WTC11 (cell line): ENCODE data around the gene SLC24A3. TPM values are rescaled to one million over a fixed set of nuclear protein-coding genes. Genes with fewer than 3 reads are reported as not detected.

Source experiments
- ATAC-seq: fragments of 200-7000 bp; cut with Tn5 transposase; 2 replicates; pipeline ENCODE4 v1.10.0; 2021; ENCODE audit warnings: mild to moderate bottlenecking, moderate library complexity
- CTCF ChIA-PET: fragments of 300-600 bp; sonication (Branson Sonifier 250); formaldehyde crosslinking; loops from one replicate; lab custom pipeline; 2021; ENCODE audit warnings: antibody characterized with exemption; lab: Charles Lee
- POLR2A ChIA-PET: fragments of 350-600 bp; sonication (Branson Sonifier 250); formaldehyde crosslinking; loops from one replicate; lab custom pipeline; 2021; ENCODE audit warnings: antibody characterized with exemption; lab: Charles Lee
- DNase-seq: peaks from one replicate; pipeline ENCODE4 v3.0.0; 2021; ENCODE audit warnings: low spot score
- H3K27ac Mint-ChIP-seq: 2 replicates; pipeline ENCODE4 v1.8.0; 2021; ENCODE audit warnings: mixed read lengths
- H3K27me3 Mint-ChIP-seq: 2 replicates; pipeline ENCODE4 v1.8.0; 2021; ENCODE audit warnings: low read depth, mild to moderate bottlenecking, moderate library complexity, mixed read lengths
- H3K36me3 Mint-ChIP-seq: 2 replicates; pipeline ENCODE4 v1.8.0; 2021; ENCODE audit warnings: mixed read lengths
- H3K4me1 Mint-ChIP-seq: 2 replicates; pipeline ENCODE4 v1.8.0; 2022; ENCODE audit warnings: mixed read lengths
- H3K4me3 Mint-ChIP-seq: 2 replicates; pipeline ENCODE4 v1.8.0; 2021; ENCODE audit warnings: mild to moderate bottlenecking, moderate library complexity, mixed read lengths
- H3K9me3 Mint-ChIP-seq: 2 replicates; pipeline ENCODE4 v1.8.0; 2021; ENCODE audit warnings: mixed read lengths
- CREM ChIP-seq: sonication (generic); formaldehyde crosslinking; IDR thresholded peaks from 2 replicates; pipeline ENCODE4 v1.8.1; 2022; ENCODE audit warnings: mild to moderate bottlenecking, missing genetic modification reagents, moderate library complexity
- ETV6 ChIP-seq: sonication (generic); formaldehyde crosslinking; IDR thresholded peaks from 2 replicates; pipeline ENCODE4 v1.8.1; 2022; ENCODE audit warnings: mild to moderate bottlenecking, missing genetic modification reagents
- HMGA2 ChIP-seq: fragments of 250-450 bp; sonication (Bioruptor Pico); IDR thresholded peaks from 2 replicates; pipeline ENCODE4 v1.4.0; 2021; ENCODE audit warnings: mild to moderate bottlenecking, moderate library complexity
- JAZF1 ChIP-seq: fragments of 250-450 bp; sonication (Bioruptor Pico); IDR thresholded peaks from 2 replicates; pipeline ENCODE4 v1.9.0; 2021; ENCODE audit warnings: moderate library complexity, mild to moderate bottlenecking, inconsistent platforms
- MXD4 ChIP-seq: fragments of 250-450 bp; sonication (Bioruptor Pico); IDR thresholded peaks from 2 replicates; pipeline ENCODE4 v1.8.0; 2021; ENCODE audit warnings: mild to moderate bottlenecking, moderate library complexity, borderline replicate concordance
- NFE2L1 ChIP-seq: sonication (generic); formaldehyde crosslinking; IDR thresholded peaks from 2 replicates; pipeline ENCODE4 v1.8.1; 2023; ENCODE audit warnings: missing genetic modification reagents
- OVOL2 ChIP-seq: fragments of 250-450 bp; sonication (Bioruptor Pico); IDR thresholded peaks from 2 replicates; pipeline ENCODE4 v1.9.0; 2021; ENCODE audit warnings: mild to moderate bottlenecking, borderline replicate concordance
- PRRX2 ChIP-seq: fragments of 250-450 bp; sonication (Bioruptor Pico); IDR thresholded peaks from 2 replicates; pipeline ENCODE4 v1.8.0; 2021; ENCODE audit warnings: mild to moderate bottlenecking
- RORB ChIP-seq: fragments of 250-450 bp; sonication (Bioruptor Pico); IDR thresholded peaks from 2 replicates; pipeline ENCODE4 v1.9.0; 2021; ENCODE audit warnings: mild to moderate bottlenecking
- SOX15 ChIP-seq: fragments of 250-450 bp; sonication (Bioruptor Pico); IDR thresholded peaks from 2 replicates; pipeline ENCODE4 v1.9.0; 2021; ENCODE audit warnings: mild to moderate bottlenecking
- TEAD4 ChIP-seq: sonication (generic); formaldehyde crosslinking; IDR thresholded peaks from 2 replicates; pipeline ENCODE4 v1.8.0; 2022; ENCODE audit warnings: mild to moderate bottlenecking, missing genetic modification reagents
- TP53 ChIP-seq: sonication (generic); formaldehyde crosslinking; IDR thresholded peaks from 2 replicates; pipeline ENCODE4 v1.8.1; 2023; ENCODE audit warnings: mild to moderate bottlenecking, missing genetic modification reagents
- ZNF423 ChIP-seq: fragments of 250-450 bp; sonication (Bioruptor Pico); IDR thresholded peaks from 2 replicates; pipeline ENCODE4 v2.1.2; 2022; ENCODE audit warnings: mild to moderate bottlenecking, moderate library complexity
- ZNF671 ChIP-seq: fragments of 250-450 bp; sonication (Bioruptor Pico); IDR thresholded peaks from 2 replicates; pipeline ENCODE4 v1.8.0; 2021; ENCODE audit warnings: mild to moderate bottlenecking
- total RNA-seq: library from RNA; stranded (reverse); gene quantifications from 3 replicates; pipeline ENCODE4 v1.2.3, GENCODE V29; 2021
- TF ChIP-seq, protein P1 (sequence below): fragments of 250-450 bp; sonication (Bioruptor Pico); IDR thresholded peaks from 2 replicates; pipeline ENCODE4 v1.8.0; 2021; ENCODE audit warnings: mild to moderate bottlenecking
- TF ChIP-seq, protein P2 (sequence below): sonication (generic); formaldehyde crosslinking; IDR thresholded peaks from 2 replicates; pipeline ENCODE4 v1.8.0; 2022; ENCODE audit warnings: mild to moderate bottlenecking, missing genetic modification reagents
- TF ChIP-seq, protein P3 (sequence below): sonication (generic); formaldehyde crosslinking; IDR thresholded peaks from 2 replicates; pipeline ENCODE4 v1.8.0; 2023; ENCODE audit warnings: missing genetic modification reagents
- TF ChIP-seq, protein P4 (sequence below): fragments of 250-450 bp; sonication (Bioruptor Pico); conservative IDR thresholded peaks from 2 replicates; pipeline ENCODE4 v1.9.0; 2021; ENCODE audit warnings: mild to moderate bottlenecking
- TF ChIP-seq, protein P5 (sequence below): sonication (generic); formaldehyde crosslinking; conservative IDR thresholded peaks from 2 replicates; pipeline ENCODE4 v1.8.1; 2022; ENCODE audit warnings: mild to moderate bottlenecking, missing genetic modification reagents
- TF ChIP-seq, protein P6 (sequence below): sonication (generic); formaldehyde crosslinking; IDR thresholded peaks from 2 replicates; pipeline ENCODE4 v1.8.1; 2023; ENCODE audit warnings: mild to moderate bottlenecking, missing genetic modification reagents
- TF ChIP-seq, protein P7 (sequence below): sonication (generic); formaldehyde crosslinking; IDR thresholded peaks from 2 replicates; pipeline ENCODE4 v1.8.1; 2022; ENCODE audit warnings: mild to moderate bottlenecking, moderate library complexity, missing genetic modification reagents
- TF ChIP-seq, protein P8 (sequence below): sonication (generic); formaldehyde crosslinking; IDR thresholded peaks from 2 replicates; pipeline ENCODE4 v1.8.0; 2022; ENCODE audit warnings: missing genetic modification reagents

SLC24A3 gene
- total RNA-seq, 1 experiment from 2014 or later, result 5.7 TPM

DNA sequence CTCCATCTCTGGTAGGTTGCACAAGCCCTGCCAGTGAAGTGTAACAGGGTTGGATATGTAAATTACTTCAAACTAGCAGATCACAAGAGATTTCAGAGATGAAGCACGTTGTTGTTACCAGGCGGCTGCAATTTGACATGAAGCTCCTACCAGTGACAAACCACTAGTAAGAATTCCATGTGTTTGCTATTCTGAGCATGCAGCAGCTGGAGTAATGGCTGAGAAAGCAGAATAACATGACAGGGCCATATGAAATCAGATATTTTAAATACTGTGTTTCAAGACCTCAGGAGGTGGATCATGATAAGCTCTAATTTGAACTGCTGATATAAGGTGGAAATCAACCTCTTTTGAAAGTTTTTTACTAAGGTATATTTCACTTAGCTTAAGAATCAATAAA lies 557.1 kb downstream of the SLC24A3 start:
- Mint-ChIP-seq H3K36me3 (no peaks in the 10 kb centered on the region), H3K27me3 (no peaks in the 10 kb centered on the region), H3K4me1 (peaks cover 34% of the 10 kb centered on the region), H3K27ac (no peak overlapping the region), H3K4me3 (no peak overlapping the region), H3K9me3 (no peaks in the 10 kb centered on the region)
- TF ChIP-seq, protein P1, sequence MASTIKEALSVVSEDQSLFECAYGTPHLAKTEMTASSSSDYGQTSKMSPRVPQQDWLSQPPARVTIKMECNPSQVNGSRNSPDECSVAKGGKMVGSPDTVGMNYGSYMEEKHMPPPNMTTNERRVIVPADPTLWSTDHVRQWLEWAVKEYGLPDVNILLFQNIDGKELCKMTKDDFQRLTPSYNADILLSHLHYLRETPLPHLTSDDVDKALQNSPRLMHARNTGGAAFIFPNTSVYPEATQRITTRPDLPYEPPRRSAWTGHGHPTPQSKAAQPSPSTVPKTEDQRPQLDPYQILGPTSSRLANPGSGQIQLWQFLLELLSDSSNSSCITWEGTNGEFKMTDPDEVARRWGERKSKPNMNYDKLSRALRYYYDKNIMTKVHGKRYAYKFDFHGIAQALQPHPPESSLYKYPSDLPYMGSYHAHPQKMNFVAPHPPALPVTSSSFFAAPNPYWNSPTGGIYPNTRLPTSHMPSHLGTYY, result no peak
- TF ChIP-seq RORB (no peak), OVOL2 (CRISPR knock-in tag) (no peak), HMGA2 (no peak), SOX15 (CRISPR knock-in tag) (no peak), NFE2L1 (CRISPR knock-in tag) (no peak), ZNF423 (CRISPR knock-in tag) (no peak), TP53 (CRISPR knock-in tag) (no peak), ZNF671 (CRISPR knock-in tag) (no peak), PRRX2 (CRISPR knock-in tag) (no peak), TEAD4 (CRISPR knock-in tag) (no peak), CREM (no peak), JAZF1 (CRISPR knock-in tag) (no peak)
- TF ChIP-seq, protein P2, sequence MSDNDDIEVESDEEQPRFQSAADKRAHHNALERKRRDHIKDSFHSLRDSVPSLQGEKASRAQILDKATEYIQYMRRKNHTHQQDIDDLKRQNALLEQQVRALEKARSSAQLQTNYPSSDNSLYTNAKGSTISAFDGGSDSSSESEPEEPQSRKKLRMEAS (CRISPR knock-in tag), result no peak
- TF ChIP-seq, protein P3, sequence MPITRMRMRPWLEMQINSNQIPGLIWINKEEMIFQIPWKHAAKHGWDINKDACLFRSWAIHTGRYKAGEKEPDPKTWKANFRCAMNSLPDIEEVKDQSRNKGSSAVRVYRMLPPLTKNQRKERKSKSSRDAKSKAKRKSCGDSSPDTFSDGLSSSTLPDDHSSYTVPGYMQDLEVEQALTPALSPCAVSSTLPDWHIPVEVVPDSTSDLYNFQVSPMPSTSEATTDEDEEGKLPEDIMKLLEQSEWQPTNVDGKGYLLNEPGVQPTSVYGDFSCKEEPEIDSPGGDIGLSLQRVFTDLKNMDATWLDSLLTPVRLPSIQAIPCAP (CRISPR knock-in tag), result no peak
- TF ChIP-seq, protein P4, sequence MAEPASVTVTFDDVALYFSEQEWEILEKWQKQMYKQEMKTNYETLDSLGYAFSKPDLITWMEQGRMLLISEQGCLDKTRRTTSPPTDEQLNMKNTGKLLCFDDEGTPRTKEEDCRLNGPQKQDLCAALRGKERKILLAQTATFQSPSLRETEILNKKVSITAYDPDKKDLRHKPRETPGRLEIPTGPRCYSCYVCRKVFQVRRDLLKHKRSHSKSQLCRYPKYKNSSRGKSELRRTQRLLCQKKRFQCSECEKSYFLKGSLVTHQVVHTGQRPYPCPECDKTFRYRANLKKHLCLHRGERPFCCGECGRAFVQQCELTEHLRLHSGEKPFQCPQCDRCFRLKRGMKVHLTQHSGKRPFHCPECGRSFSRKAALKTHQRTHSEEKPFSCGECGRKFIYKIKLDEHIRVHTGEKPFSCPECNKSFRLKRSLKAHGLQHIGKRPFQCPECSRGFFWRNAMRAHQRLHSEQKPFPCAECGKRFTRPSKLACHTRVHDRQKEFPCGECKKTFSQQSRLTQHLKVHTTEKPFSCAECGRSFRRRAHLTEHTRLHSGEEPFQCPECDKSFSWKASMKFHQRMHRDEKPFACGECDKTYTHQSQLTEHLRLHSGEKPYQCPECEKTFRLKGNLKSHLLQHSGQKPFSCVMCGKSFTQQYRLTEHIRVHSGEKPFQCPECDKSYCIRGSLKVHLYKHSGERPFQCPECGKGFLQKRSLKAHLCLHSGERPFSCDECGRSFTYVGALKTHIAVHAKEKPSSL (CRISPR knock-in tag), result no peak
- TF ChIP-seq, protein P5, sequence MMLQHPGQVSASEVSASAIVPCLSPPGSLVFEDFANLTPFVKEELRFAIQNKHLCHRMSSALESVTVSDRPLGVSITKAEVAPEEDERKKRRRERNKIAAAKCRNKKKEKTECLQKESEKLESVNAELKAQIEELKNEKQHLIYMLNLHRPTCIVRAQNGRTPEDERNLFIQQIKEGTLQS (CRISPR knock-in tag), result no peak
- TF ChIP-seq, protein P6, sequence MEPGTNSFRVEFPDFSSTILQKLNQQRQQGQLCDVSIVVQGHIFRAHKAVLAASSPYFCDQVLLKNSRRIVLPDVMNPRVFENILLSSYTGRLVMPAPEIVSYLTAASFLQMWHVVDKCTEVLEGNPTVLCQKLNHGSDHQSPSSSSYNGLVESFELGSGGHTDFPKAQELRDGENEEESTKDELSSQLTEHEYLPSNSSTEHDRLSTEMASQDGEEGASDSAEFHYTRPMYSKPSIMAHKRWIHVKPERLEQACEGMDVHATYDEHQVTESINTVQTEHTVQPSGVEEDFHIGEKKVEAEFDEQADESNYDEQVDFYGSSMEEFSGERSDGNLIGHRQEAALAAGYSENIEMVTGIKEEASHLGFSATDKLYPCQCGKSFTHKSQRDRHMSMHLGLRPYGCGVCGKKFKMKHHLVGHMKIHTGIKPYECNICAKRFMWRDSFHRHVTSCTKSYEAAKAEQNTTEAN (CRISPR knock-in tag), result no peak
- CTCF ChIA-PET, result interaction anchor here (0.7 to 3.5 kb wide), 4 partner anchors 10 to 19 kb away, joined by 3 to 19 read pairs (median 5); no protein-coding TSS in a partner anchor
- POLR2A ChIA-PET, result no interaction called here
- no peak for ATAC-seq
- no peak for DNase-seq

DNA sequence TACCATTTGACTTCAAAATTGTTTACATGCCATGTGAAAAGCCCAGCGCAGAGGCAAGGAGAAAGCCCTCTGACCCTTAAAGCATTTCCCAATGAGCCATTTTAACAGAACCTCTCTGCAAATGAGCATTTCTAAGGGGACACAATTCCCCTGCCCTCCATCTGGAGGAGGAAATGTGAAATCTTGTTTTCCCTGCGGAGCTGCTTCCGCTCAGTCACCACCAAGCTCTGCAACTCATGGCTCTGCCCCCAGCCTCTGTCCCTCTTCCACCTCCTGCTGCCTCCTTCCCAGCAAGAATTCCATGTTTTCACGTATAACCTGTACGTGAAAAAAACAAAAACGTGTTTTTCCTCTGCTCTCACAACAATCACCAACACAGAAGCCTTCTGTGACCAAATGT lies 557.9 kb downstream of the SLC24A3 start:
- ChIA-PET POLR2A (no interaction called here), CTCF (interaction anchor here (0.5 to 3.5 kb wide), 9 partner anchors 11 to 866 kb away, joined by 3 to 19 read pairs (median 3); no protein-coding TSS in a partner anchor)
- H3K36me3 Mint-ChIP-seq, result no peaks in the 10 kb centered on the region
- no peaks in the 10 kb centered on the region for H3K9me3 Mint-ChIP-seq
- DNase-seq (no peak), ATAC-seq (peak; percentile 69)
- H3K27me3 Mint-ChIP-seq, result no peaks in the 10 kb centered on the region
- H3K27ac Mint-ChIP-seq, result 0 out of 2 replicates have a peak overlapping the region, but pooled peaks have one; percentile 53
- H3K4me3 Mint-ChIP-seq, result no peak overlapping the region
- TF ChIP-seq, protein P7, sequence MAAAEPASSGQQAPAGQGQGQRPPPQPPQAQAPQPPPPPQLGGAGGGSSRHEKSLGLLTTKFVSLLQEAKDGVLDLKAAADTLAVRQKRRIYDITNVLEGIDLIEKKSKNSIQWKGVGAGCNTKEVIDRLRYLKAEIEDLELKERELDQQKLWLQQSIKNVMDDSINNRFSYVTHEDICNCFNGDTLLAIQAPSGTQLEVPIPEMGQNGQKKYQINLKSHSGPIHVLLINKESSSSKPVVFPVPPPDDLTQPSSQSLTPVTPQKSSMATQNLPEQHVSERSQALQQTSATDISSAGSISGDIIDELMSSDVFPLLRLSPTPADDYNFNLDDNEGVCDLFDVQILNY (CRISPR knock-in tag), result no peak
- no peak for TF ChIP-seq ETV6 (CRISPR knock-in tag)
- TF ChIP-seq, protein P8, sequence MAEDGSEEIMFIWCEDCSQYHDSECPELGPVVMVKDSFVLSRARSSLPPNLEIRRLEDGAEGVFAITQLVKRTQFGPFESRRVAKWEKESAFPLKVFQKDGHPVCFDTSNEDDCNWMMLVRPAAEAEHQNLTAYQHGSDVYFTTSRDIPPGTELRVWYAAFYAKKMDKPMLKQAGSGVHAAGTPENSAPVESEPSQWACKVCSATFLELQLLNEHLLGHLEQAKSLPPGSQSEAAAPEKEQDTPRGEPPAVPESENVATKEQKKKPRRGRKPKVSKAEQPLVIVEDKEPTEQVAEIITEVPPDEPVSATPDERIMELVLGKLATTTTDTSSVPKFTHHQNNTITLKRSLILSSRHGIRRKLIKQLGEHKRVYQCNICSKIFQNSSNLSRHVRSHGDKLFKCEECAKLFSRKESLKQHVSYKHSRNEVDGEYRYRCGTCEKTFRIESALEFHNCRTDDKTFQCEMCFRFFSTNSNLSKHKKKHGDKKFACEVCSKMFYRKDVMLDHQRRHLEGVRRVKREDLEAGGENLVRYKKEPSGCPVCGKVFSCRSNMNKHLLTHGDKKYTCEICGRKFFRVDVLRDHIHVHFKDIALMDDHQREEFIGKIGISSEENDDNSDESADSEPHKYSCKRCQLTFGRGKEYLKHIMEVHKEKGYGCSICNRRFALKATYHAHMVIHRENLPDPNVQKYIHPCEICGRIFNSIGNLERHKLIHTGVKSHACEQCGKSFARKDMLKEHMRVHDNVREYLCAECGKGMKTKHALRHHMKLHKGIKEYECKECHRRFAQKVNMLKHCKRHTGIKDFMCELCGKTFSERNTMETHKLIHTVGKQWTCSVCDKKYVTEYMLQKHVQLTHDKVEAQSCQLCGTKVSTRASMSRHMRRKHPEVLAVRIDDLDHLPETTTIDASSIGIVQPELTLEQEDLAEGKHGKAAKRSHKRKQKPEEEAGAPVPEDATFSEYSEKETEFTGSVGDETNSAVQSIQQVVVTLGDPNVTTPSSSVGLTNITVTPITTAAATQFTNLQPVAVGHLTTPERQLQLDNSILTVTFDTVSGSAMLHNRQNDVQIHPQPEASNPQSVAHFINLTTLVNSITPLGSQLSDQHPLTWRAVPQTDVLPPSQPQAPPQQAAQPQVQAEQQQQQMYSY (CRISPR knock-in tag), result no peak
- no peak for TF ChIP-seq MXD4
- peaks cover 34% of the 10 kb centered on the region for H3K4me1 Mint-ChIP-seq
